ENCODE results near the gene TDRD10. TPM values are rescaled to one million over a fixed set of nuclear protein-coding genes. Genes with fewer than 3 reads are reported as not detected.
"Not testable (repeated sequence)": the region's sequence is repeated elsewhere in the genome, so short reads cannot be mapped to it uniquely, and the experiment has no call there.

TDRD10 gene
- total RNA-seq, 1 donor from 2014 or later = not detected

DNA sequence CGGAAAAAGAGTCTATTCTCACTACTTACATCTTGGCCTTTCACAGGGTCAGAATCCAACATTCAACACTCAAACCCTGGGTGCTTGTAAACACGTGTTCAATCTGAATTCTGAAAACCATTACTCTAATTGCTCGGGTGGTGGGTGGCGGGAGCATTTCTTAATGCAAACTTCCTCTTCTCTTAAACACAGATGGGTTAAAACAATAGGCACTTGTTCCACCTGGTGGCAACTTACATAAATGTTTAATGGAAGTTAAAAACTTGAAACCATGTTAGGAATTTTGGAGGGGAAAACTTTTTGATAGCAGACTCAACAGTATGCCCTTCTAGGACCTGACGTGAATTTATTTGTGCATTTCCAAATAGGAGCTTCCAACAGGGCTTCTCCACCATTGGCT, 23.4 kb upstream of the TDRD10 start:
- intact Hi-C loops (cut with micrococcal nuclease) = loop anchor here (1.0 to 5.0 kb wide), 10 partner anchors 73 to 689 kb away; partner anchors contain the start of gene IL6R

DNA sequence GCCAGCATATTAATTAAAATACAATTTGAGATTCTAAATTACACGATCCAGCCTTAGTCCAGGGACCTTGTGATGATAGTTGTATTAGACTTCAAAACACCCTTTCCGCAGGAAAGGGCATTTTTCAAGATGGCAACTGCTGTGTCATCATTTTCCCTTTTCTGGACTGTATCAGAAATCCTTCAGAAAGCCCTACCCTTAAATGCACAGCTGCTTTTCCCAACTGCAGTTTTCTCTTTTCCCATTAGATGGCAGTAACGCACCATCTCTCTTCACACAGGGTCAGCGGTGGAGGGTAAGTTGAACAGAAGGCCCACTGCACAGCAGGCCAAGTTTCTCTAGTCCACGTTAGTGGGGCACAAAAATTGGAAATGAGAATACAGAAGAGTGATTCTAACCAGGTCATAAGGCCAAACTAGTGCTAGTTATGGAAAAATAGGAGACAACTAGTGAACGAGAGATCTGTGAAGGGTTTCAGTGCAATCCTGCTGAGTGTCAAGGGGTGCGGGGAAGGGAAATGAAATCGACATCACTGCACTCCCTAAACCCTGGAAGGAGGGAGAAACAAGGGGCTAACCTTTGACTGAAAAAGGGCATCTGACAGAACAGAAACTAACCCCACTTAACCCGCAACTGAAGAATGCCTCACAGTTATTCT, 22.1 kb upstream of the TDRD10 start:
- intact Hi-C loops (cut with micrococcal nuclease) = loop anchor here (1.0 to 5.0 kb wide), 11 partner anchors 66 to 687 kb away; no protein-coding TSS in a partner anchor

DNA sequence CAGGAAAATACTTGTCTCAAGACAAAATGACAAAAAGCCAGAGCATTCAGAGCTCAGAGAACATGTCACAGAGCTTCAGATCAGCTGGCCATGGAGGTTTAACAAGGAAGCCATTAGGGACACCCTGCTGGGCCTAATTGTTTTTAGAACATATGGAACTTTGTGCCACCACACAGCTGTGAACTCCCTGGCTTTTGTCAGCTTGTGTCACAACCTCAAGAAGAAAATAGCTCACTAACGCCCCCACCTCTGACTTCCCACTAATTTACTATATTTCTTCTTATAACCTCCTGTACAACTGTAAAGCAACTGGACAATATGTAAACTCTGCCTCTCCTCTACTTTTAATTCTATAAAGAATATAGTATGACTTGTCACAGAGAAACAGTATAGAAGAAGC, 21.0 kb upstream of the TDRD10 start:
- intact Hi-C loops (cut with micrococcal nuclease) = loop anchor here (5.0 kb wide), 1 partner anchor 186 kb away; no protein-coding TSS in a partner anchor

DNA sequence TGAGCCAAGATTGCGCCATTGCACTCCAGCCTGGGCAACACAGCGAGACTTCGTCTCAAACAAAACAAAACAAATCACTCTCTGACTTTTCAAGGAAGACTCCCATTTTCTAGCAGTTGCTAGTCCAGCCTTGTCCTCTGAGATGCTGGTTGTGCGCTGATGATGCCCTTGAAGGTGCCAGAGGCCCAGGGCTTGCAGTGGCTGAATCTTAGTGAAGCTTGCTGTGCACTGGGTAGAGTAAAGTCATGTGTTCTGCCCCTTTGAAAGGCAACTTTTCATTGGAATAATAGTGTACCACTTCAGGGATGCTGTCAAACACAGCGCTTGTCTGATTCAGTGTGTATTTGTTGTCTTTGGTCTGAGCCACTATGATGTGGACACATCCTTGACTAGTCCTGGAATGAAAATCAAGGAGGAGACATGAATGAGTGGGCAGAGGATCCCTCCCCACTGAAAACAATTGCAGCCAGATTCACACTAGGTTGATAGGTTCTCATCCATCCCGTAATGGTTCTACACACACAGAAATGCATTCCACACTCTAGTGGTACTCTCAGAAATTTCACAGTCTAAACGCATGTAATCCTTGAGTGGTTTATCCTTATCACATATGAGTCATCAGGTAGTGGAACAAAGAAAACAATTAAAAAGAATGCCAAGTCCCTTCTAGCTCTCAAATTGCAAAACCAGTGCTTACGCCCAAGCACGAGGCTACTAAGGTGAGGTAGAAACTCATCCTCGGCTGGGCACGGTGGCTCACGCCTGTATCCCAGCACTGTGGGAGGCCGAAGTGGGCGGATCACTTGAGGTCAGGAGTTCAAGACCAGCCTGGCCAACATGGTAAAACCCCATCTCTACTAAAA, 17.8 kb upstream of the TDRD10 start:
- intact Hi-C loops (cut with micrococcal nuclease) = loop anchor here (5.0 kb wide), 1 partner anchor 183 kb away; no protein-coding TSS in a partner anchor

DNA sequence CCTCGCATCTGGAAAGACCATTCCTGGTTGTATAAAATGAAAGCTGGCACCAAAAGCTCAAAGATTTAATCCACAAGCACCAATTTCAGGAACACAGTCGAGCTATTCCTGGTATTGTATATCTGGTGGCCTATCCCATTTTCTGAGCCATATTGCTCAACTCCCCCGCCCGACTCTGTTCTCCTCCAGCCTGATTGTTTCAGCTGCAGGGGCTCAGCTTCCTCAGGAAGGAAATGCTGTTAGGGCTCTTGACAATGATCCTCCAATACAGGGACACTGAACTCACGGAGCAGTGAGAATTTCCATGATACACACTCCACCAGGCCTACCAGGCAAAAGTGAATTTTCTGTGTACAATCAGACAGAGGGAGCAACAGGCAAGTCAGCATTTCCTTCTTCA, 16.9 kb upstream of the TDRD10 start:
- intact Hi-C loops (cut with micrococcal nuclease) = no loop called here

DNA sequence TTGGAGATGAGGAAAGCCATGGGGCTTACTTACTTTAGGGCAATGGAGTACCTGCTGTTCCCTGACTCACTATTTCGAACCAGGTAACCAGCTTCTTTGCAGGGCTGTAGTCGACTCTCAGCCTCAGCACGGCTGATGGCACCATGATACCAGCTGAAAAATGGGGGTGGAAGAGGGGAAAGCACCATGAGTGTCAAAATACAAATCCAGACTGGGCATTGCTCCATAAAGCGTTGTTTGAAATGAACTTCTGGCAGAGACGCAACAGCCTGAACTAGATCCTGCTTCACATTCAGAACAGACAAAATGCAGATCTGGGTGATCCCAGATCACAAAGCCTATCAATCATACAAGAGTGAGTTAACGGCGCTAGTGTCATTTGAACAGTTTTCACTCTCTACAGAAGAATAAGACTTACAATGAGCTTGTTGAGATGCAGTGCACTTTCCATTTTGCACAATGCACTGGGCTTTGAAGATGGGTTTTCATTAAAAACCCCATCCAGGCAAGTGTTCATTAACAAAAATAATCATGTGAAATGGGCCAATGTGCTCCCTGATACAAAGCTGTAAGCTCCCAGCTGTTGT, 16.0 kb upstream of the TDRD10 start:
- intact Hi-C loops (cut with micrococcal nuclease) = no loop called here

DNA sequence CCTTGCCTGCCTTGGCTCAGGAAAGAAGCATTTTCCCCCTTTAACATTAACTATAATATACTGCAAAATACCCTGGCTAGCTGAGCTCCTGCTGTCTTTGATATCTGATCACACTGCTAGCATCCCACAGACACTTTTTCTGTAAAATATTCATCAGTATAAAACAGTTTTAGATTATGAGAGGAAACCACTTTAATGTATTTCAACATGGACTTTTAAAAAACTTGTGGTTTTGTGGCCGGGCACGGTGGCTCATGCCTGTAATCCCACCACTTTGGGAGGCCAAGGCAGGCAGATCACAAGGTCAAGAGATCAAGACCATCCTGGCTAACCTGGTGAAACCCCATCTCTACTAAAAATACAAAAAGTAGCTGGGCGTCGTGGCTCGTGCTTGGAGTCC, 15.3 kb upstream of the TDRD10 start:
- intact Hi-C loops (cut with micrococcal nuclease) = not testable (repeated sequence)

DNA sequence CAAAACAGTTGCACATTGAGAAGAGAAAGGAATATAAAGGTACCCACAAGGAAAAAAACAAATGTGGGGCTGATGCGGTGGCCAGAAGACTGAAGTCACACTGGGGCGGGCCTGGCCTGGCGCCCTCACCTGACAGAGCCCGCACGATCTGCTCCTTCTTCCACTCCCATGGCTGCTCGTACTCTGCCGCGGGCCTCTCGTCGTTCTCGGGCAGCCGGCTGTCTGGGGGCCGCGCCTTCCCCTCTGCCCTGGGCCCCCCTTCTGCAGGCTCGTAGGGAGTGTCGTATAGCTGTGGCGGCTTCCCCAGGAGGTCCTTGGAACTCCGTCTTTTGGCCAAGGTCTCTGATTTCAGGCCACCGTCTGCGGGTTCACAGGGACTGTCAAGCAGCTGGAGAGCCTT, 13.1 kb upstream of the TDRD10 start:
- intact Hi-C loops (cut with micrococcal nuclease) = no loop called here

DNA sequence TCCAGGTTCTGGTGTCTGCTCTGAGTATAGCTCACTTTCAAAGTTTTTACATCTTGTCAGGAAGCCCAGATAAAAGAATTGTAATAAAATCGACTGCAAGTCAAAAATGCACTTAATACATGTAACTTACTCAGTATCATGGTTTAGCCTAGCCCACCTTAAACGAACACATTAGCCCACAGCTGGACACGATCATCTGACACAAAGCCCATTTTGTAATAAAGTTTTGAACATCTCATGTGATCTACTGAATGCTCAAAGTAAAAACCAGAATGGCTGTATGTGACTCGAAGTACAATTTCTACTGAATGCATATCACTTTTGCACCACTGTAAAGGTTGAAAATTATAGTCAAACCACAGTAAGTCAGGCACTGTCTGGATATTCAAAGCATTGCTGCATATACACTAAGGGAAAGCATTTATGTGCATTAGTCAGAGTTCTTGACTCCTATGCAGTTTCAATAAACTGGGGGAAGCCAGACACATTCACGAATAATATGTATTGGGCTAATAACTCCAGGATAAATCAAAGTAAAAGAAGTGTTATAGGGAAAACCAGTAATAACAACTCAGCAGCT, 12.2 kb upstream of the TDRD10 start:
- intact Hi-C loops (cut with micrococcal nuclease) = no loop called here

DNA sequence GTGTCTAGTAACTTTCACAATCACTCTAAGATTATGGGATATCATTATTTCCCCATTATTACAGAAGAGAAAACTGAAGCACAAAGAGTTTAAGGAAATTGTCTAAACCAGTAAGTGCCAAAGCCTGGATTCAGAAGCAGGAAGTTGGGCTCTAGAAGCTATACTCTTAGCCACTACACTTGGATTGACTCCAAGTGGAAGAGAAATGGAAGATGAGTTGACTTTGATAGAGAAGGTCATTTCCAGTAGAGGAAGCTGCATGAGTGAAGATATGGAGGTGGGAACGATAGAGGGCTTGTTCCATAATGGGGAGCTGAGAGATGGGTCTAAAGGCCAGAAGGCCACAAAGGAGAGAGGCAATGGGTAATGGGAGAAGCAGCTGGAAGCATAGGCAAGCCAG, 11.7 kb upstream of the TDRD10 start:
- intact Hi-C loops (cut with micrococcal nuclease) = no loop called here

DNA sequence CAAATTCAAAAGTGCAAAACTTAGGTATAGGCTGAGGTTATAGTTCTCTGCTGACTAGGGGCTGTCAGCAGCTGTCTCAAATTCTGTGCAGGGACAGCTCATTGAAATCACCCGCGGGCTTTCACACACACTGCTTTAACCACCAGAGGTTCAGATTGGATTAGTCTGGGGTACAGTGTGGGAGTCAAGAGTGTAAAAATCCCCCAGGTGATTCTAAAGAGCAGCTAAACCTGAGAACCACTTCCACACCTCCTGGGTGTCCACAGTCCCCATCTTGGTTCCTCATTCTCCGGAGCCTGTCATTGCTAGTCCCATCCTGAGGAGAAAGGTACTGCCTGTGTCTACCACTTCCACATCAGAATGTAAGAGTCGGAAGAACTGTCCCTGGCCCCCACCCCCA, 9.9 kb upstream of the TDRD10 start:
- intact Hi-C loops (cut with micrococcal nuclease) = no loop called here

DNA sequence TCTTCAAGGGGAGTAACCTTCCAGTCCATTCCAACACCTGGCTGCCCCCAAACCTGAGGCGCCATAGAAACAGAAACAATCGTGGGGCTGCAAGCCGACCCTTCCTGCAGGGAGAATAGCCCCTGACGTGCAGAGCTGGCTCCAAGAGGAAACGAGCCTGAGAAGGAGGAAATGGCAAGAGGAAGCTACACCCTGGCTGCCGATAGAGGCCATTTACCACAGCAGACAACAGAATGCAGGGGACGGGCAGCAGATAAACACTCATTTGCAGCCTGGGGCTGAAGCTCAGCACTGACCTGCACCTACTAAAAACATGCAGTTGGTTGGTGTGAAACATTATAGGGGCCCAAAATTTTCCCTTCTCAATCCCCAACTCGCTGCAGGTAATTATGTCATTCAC, 8.7 kb upstream of the TDRD10 start:
- intact Hi-C loops (cut with micrococcal nuclease) = no loop called here

DNA sequence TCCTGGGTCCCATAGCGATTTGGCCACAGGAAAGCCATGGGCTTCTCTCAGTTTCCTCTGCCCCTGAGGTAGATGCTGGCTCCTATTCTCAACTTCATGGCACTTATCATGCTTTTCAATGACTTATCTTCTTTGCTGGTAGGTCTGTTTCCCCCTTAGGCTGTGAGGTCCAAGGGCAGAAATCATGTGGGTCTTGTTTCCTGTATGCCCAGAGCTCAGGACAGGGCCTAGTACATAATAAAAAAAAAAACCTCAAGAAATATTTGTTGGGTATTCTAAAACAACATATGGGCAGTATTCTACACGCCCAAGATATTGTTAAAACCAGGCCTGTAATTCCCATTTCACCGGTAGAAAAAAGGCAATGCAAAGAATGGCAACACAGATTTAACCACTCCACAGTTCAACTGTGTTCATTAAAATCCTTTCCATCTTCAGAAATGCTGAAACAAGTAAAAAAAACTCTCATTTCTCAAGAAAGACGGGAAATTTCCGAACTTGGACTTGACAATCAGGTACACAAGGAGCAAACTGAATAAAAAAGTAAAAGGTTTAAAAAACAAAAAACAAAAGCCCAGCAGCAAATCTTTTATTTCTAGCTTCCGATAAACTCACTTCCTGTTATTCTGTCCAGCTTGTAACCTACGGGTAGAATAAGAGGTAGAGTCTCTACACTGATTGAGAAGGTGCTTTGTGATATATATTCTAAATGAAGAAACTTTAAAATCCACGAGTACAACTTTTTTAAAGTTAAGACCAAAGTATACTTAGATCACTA, 6.3 kb upstream of the TDRD10 start:
- intact Hi-C loops (cut with micrococcal nuclease) = no loop called here

DNA sequence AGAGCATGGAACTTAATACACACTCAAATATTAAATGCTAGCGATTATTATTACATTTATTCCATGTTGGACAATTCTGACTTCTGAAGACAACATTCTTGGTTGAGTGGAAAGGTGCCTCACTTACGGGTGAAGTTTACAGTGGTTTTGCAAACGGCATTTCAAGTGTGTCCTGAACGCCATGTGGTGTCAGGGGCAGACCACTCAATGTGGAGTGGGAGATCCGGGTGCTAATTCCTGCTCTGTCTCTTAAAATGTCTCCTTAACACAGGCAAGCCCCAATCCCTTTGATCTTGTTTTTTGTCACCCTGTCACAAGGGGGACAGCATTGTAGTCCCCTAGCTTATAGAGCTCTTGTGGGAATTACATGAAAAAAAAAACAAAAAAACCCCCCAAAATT, 5.6 kb upstream of the TDRD10 start:
- intact Hi-C loops (cut with micrococcal nuclease) = no loop called here

DNA sequence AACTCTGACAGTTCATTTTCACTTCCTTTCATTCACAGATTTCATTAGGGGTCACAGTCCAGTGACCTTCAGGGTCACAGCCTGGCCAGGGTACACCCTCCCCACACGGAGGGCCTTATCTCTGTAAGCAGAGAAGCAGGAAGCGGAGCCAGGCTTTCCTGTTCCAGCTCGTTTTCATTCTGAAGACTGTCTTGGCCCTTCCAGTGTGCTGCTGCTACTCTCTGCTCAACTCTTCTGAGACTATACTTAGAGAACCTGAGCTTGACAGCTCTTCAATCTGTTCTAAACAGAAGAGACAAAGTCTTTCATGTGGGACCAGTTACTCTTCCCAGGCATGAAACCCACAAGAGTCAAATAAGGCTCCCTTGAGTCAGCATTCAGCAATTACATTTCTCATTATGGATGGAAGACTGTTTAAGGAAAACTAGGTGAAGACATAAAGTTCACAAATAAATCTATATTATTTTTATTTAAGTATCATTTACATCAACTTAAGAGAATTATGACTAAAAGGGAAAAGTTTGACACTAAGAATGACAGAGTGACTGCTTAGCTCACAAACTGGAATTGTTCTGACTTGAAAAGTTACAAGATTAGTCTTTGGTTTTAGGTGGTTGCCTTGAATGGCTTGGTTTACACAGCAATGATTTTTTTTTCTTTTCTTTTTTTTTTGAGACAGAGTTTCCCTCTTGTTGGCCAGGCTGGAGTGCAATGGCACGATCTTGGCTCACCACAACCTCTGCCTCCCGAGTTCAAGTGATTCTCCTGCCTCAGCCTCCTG, 4.8 kb upstream of the TDRD10 start:
- intact Hi-C loops (cut with micrococcal nuclease) = no loop called here

DNA sequence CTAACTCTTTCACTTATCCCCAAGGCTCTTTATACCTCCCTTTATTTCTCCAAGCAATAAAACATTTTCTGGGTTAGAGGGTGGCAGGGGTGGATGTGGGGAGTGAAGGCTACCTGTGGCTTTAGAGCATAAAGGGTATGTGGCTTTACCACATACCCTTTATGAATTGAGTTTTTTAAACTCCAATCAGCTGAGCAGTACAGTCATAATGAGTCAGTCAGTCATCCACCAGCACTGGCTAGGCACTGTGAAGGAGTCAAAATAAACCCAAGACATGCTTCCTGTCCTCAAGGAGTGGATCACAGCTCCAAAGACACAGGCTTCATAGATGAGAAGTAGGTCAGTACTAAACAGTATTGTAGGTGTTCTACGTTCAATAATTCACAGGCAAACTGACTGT, 2.6 kb upstream of the TDRD10 start:
- intact Hi-C loops (cut with micrococcal nuclease) = no loop called here

DNA sequence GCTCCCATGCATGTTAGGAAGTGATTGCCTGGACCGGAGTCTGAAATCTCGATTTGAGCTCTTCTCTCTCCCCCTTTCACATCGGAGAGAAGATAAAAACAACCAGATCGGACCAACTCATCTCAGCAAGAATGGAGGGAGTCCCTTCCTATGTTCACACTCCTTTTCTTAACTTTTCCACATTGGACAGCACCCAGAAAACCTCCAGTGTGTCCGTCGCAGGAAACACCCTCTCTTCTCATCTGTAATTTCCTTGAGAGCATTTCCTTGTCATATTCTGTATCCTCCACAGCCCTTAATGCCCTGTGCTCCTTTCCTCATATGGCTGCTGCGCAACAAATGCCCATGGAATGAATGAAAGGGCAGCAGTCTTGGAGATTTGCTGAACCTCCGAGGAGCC, 1.5 kb upstream of the TDRD10 start:
- intact Hi-C loops (cut with micrococcal nuclease) = loop anchor here (5.0 kb wide), 1 partner anchor 582 kb away; no protein-coding TSS in a partner anchor

DNA sequence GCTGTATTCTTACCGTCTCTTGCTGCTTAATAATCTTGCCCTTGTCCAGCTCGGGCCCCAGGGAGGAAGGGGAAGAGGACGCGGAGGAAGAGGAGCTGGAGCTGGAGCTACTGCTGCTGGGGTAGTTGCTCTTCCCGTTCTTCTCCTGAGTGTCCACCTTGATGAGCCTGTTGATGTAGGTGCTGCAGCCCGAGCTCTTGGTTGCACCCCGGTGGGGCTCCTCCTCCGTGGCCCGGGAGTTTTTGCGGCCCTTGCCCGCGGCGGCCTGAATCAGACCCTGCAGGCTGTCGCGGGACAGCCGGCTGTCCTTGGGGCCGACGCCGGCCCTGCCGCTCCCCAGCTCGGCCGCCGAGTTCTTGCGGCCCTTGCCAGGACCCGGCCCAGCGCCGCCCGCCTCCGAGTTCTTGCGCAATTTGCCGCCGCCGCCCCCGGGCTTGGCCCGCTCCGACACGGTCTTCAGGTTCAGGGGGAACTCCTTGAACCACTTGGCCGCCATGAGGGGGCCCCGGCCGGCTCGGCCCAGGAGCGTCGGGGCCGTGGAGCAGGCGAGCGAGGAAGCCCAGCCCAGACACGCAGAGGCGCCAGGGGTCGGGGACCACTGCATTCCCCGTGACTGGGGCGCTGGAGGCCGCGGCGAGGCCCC, 475 bp upstream of the TDRD10 start:
- intact Hi-C loops (cut with micrococcal nuclease) = loop anchor here (5.0 kb wide), 1 partner anchor 581 kb away; no protein-coding TSS in a partner anchor

DNA sequence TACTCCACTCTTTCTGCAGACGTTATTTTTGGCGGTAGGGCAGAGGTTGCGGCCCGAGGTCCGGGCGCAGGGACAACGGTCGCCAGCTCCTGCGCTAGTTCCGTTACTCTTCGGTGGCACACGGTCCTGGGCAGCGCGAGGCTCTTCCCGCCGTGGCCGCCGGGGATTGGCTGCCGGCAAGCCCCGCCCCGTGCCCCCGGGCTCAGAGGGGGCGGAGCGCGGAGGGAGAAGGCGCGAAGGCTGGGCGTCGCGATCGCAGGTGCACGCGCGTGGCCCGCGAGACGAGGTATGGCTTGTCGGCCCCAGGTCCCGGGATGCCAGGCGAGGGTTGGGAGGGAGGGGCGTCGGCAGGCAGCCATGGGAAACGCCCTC, 711 bp downstream of the TDRD10 start:
- intact Hi-C loops (cut with micrococcal nuclease) = loop anchor here (5.0 kb wide), 1 partner anchor 580 kb away; no protein-coding TSS in a partner anchor

DNA sequence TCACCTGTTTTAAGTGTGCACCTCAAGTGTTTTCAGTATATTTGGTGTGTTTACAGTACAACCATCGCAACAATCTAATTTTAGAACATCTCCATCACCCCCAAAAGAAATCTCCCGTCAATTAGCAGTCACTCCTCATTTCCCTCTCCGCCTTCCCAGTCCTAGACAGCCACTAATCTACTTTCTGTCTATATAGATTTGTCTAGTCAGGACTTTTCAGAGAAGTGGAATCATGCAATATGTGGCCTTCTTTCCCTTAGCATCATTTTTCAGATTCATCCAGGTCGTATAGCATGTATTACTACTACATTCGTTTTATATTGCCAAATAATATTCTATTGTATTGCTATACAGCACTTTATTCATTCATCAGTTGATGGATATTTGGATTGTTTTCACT, 1.9 kb downstream of the TDRD10 start:
- intact Hi-C loops (cut with micrococcal nuclease) = loop anchor here (5.0 kb wide), 1 partner anchor 578 kb away; no protein-coding TSS in a partner anchor

Data from T-helper 1 cell treated with Interleukin-12 subunit alpha and Interleukin-12 subunit beta and Interleukin-4 antibody, amounts not matched to agents 30 ng/mL and 1 ng/mL, for 36 hours (primary cell).